Epithelial cell of esophagus (primary cell): ENCODE results near the gene CCDC136.

Experiments used
- DNase-seq: peaks from one replicate; pipeline ENCODE4 v3.0.0; 2010; ENCODE audit warnings: low read depth
- H3K4me3 ChIP-seq: 2 replicates; pipeline ENCODE4 v1.5.1; 2011; ENCODE audit warnings: mild to moderate bottlenecking, low read length, control low read depth
- TF ChIP-seq, protein P1 (sequence below): IDR thresholded peaks from 2 replicates; pipeline ENCODE4 v1.5.1; 2011; ENCODE audit warnings: low read depth, mild to moderate bottlenecking, low read length, control low read depth, inconsistent platforms; ENCODE audit not compliant: insufficient read depth; ENCODE audit errors: missing control alignments

The CCDC136 gene

DNA sequence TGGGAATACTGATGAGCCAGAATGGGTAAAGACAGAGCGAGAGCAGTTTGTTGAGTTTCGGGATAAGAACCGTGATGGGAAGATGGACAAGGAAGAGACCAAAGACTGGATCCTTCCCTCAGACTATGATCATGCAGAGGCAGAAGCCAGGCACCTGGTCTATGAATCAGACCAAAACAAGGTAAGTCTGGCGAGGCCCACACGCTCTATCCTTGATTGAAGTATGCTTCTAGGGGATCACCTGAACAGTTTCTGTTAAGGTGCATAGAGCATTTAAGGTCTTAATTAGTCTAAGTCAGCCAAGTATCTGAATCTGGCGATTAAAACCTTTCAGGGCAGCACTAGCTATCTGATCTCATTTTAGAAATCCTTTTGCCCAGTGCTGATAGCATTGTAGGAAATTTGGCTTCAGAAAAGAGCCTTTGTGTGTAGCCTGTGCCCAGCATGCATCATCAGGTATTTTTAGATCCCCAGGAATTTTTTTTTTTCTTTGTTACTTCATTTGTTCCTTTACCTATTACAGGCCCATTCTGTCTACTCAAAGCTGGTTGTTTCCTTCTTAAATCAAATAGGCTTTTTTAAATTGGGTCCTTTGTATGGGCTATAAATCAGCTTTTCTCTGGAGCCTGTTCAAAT lies 24.2 kb upstream of the CCDC136 start:
- TF ChIP-seq, protein P1, sequence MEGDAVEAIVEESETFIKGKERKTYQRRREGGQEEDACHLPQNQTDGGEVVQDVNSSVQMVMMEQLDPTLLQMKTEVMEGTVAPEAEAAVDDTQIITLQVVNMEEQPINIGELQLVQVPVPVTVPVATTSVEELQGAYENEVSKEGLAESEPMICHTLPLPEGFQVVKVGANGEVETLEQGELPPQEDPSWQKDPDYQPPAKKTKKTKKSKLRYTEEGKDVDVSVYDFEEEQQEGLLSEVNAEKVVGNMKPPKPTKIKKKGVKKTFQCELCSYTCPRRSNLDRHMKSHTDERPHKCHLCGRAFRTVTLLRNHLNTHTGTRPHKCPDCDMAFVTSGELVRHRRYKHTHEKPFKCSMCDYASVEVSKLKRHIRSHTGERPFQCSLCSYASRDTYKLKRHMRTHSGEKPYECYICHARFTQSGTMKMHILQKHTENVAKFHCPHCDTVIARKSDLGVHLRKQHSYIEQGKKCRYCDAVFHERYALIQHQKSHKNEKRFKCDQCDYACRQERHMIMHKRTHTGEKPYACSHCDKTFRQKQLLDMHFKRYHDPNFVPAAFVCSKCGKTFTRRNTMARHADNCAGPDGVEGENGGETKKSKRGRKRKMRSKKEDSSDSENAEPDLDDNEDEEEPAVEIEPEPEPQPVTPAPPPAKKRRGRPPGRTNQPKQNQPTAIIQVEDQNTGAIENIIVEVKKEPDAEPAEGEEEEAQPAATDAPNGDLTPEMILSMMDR = no peak
- no peak overlapping the region for H3K4me3 ChIP-seq
- no peak for DNase-seq

DNA sequence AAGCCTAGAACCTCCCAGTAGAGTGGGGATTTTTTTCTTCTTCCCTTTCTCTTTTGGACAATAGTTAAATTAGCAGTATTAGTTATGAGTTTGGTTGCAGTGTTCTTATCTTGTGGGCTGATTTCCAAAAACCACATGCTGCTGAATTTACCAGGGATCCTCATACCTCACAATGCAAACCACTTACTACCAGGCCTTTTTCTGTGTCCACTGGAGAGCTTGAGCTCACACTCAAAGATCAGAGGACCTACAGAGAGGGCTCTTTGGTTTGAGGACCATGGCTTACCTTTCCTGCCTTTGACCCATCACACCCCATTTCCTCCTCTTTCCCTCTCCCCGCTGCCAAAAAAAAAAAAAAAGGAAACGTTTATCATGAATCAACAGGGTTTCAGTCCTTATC lies 21.5 kb upstream of the CCDC136 start:
- no peak overlapping the region for H3K4me3 ChIP-seq
- no peak for DNase-seq
- TF ChIP-seq, protein P1 = no peak

DNA sequence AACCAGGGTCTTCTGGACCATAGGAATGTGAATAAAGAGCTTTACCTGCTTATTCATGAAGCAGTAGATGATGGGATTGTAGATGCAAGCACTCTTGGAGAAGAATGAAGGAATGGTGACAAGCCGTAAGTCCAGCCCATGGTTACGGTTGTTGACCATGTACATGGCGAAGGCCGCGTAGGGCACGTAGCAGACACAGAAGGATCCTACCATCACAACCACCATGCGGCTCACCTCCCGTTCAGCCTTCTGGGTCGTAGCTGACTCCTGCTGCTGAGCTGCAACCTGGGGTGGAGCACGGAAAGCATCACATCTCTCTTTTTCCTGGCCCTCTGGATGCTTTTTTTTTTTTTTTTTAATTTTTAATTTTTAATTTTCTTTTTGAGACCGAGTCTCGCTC lies 18.2 kb upstream of the CCDC136 start:
- TF ChIP-seq, protein P1 = no peak
- no peak overlapping the region for H3K4me3 ChIP-seq
- no peak for DNase-seq

DNA sequence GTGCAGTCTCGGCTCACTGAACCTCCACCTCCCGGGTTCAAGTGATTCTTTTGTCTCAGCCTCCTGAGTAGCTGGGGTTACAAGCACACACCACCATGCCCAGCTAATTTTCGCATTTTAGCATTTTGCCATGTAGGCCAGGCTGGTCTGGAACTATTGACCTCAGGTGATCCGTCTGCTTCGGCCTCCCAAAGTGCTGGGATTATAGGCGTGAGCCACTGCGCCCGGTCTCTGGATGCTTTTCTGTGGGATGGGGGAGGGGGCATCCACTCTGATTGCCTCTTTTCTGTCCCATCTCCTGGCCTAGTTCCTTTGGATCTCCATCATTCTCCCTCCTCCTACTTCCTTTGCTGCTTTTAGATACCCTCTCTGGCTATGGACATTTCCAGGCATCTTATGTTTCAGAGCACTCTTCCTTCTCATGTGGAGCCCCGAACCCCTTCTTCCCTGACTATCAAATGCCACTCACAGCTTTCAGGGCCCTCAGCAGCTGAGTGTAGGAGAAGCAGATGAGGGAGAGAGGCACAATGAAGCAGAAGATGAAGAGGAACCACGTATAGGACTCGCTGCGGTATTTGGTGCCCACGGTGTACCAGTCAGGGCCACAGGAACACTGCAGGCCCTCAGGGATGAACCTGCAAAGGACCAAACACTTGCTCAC lies 17.6 kb upstream of the CCDC136 start:
- TF ChIP-seq, protein P1 = no peak
- no peak for DNase-seq
- H3K4me3 ChIP-seq = no peak overlapping the region

DNA sequence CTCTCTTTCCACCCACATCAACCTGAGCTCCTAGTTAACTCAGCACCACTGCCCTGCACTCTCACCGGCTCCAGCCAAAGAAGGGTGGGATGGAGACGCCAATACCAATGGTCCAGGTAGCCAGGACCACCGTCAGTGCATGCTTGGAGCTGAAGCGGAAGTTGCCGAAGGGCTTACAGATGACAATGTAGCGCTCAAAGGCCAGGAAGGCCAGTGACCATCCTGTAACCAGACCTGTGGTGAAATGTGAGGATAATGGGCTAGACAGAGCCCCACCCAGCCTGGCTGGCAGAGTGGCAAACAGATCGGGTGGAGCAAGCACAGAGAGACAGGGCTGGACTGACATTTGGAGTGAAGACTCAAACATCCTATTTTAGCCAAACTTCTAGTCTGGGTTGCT lies 16.8 kb upstream of the CCDC136 start:
- no peak overlapping the region for H3K4me3 ChIP-seq

DNA sequence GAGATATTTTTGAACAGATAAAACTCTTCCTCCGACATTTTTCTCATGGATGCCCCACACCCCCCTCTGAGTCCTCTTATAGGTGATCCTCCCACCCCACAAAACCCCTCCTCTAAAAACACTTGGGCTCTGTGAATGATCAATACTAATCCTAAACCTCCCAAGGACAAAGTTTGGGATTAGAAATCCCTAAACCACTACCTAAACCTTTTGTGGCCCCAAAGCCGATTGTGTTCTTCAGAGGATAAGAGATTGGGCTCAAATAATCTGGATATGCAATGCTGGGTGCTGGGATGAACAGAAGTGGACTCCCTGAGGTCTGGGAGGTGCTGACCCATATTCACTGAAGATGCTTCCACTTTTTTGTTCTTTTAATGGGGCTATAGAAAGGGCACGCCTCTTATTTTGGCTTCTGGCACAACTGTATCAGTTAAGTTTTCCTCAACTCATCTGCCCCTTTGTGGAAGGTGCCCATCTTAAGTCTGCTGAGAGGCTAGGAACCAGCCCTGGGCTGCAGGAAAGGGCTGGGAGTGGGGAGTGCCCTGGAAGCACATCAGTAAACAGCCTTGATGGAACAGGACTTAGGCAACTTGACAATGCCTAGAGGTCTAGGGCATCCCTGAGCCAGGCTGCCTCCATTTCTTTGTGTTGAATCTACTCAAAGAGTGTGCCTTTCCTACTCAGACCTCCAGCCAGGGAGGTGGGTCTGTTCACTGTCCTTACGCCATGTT lies 15.9 kb upstream of the CCDC136 start, which contains the start of gene OPN1SW:
TSS of gene OPN1SW (minus strand) at position 51 of the 731 bp plus-strand sequence. CDS start at position 38, 13 bp downstream.
- H3K4me3 ChIP-seq = no peak within 1 kb of the TSS
- TF ChIP-seq, protein P1 = no peak
- DNase-seq = no peak

More for the DNA sequence above, 16.8 kb upstream of the CCDC136 start:
- DNase-seq = no peak
- TF ChIP-seq, protein P1 = no peak
